Breast epithelium (tissue), 3 donors: Measurements from ENCODE around the gene ERCC3.

Source experiments
- POLR2A ChIP-seq: fragments of 450-650 bp; IDR thresholded peaks from one replicate; pipeline ENCODE4 v1.6.1; 2016; ENCODE audit warnings: antibody characterized with exemption, mild to moderate bottlenecking, moderate library complexity
- POLR2AphosphoS5 ChIP-seq, 3 donors: sonication (generic); formaldehyde crosslinking; IDR thresholded peaks; one replicate each; pipeline ENCODE4 v1.6.1; 2017; ENCODE audit warnings: antibody characterized with exemption in 3 of 3
- TF ChIP-seq, protein P1 (sequence below), 3 donors: fragments of 450-650 bp; IDR thresholded peaks; one replicate each; pipeline ENCODE4 v1.5.1; 2016 to 2017; ENCODE audit warnings: antibody characterized with exemption in 3 of 3, mild to moderate bottlenecking in 3 of 3, moderate library complexity in 3 of 3

DNA sequence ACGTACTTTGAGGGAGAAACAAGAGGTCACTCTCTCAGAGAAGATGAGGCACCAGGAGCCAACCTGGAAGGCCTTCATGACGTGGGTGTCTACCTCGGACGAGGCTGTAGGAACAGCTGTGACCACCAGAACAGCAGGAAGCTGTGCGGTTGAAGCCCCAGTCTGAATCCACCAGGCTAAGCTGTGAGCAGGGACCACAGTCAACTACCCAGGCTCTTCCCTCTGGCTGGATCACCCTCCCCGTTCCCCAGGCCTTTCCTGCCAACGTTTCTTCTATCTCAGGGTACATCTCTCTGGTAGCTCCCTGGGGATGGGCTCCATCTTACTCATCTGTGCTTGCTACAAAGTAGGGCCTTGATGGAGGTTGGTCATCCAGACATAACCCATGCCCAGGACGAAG, 37.1 kb downstream of the ERCC3 start:
- TF ChIP-seq POLR2A (no peak), POLR2AphosphoS5 (IDR thresholded peaks at IDR 0.05) (no peak)
- TF ChIP-seq, protein P1, sequence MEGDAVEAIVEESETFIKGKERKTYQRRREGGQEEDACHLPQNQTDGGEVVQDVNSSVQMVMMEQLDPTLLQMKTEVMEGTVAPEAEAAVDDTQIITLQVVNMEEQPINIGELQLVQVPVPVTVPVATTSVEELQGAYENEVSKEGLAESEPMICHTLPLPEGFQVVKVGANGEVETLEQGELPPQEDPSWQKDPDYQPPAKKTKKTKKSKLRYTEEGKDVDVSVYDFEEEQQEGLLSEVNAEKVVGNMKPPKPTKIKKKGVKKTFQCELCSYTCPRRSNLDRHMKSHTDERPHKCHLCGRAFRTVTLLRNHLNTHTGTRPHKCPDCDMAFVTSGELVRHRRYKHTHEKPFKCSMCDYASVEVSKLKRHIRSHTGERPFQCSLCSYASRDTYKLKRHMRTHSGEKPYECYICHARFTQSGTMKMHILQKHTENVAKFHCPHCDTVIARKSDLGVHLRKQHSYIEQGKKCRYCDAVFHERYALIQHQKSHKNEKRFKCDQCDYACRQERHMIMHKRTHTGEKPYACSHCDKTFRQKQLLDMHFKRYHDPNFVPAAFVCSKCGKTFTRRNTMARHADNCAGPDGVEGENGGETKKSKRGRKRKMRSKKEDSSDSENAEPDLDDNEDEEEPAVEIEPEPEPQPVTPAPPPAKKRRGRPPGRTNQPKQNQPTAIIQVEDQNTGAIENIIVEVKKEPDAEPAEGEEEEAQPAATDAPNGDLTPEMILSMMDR (IDR thresholded peaks at IDR 0.05): no peak
